ENCODE measurements around the gene MYL5.

MYL5 gene

DNA sequence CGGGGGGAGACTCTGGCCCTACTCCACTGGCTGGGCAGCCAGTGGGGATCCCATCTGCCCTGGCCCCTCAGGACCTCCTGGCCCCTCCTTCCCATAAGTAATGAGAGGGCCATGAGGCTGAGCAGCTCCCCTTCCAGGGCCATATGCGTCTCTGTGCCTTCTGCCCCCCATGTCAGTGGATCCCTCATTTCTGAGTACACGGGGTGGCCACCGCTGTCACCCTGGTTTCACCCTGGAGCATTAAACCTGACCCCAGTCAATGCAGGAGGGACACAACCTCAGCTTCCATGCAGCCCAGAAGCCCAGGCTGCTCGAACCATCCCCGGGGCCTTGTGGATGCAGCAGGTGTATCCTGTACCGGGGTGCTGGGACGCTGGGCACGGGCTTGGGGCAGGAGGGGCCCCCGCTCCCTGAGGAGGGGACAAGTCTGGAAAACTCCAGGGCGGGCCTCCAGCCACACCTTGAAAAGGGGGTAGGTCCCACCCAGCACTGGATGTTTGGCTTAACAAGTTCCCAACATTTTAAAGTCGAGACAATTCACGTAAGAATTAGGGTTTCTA, 24.5 kb upstream of the MYL5 start:
- CTCF ChIA-PET = no interaction called here
- H3K9me3 ChIP-seq (ENCODE audit: control insufficient read depth, insufficient read depth, low read depth, low read length) = no peaks in the 10 kb centered on the region
- no peak overlapping the region for H3K27ac ChIP-seq (ENCODE audit: extremely low read depth, low read depth, low read length)

GRCh38 chr4:650461-650860, 23.9 kb upstream of the MYL5 start:
- H3K27ac ChIP-seq (ENCODE audit: extremely low read depth, low read depth, low read length) = no peak overlapping the region
- 0 out of 2 replicates have a peak, but pooled peaks have one; percentile 9 for TF ChIP-seq ZFHX2 (tag by site-specific recombination; conservative IDR thresholded peaks at IDR 0.05)
- no peak for TF ChIP-seq ZNF423 (tag by site-specific recombination; IDR thresholded peaks at IDR 0.05)
- no peak overlapping the region for H3K4me3 ChIP-seq (ENCODE audit: low read depth, low read length)
- no peaks in the 10 kb centered on the region for H3K9me3 ChIP-seq (ENCODE audit: control insufficient read depth, insufficient read depth, low read depth, low read length)
- H3K36me3 ChIP-seq (ENCODE audit: control insufficient read depth in 2 of 2, insufficient read depth in 1 of 2, low read length in 2 of 2) = no peaks in the 10 kb centered on the region
- POLR2A ChIA-PET = no interaction called here
- no peaks in the 10 kb centered on the region for H3K4me1 ChIP-seq (ENCODE audit: control insufficient read depth, insufficient read depth, low read length)
- CTCF ChIA-PET = no interaction called here

More for the DNA sequence above, 24.5 kb upstream of the MYL5 start:
- no peak for TF ChIP-seq ZNF549 (tag by site-specific recombination; IDR thresholded peaks at IDR 0.05)
- TF ChIP-seq, protein P1, sequence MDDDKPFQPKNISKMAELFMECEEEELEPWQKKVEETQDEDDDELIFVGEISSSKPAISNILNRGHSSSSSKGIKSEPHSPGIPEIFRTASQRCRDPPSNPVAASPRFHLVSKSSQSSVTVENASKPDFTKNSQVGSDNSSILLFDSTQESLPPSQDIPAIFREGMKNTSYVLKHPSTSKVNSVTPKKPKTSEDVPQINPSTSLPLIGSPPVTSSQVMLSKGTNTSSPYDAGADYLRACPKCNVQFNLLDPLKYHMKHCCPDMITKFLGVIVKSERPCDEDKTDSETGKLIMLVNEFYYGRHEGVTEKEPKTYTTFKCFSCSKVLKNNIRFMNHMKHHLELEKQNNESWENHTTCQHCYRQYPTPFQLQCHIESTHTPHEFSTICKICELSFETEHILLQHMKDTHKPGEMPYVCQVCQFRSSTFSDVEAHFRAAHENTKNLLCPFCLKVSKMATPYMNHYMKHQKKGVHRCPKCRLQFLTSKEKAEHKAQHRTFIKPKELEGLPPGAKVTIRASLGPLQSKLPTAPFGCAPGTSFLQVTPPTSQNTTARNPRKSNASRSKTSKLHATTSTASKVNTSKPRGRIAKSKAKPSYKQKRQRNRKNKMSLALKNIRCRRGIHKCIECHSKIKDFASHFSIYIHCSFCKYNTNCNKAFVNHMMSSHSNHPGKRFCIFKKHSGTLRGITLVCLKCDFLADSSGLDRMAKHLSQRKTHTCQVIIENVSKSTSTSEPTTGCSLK (tag by site-specific recombination; IDR thresholded peaks at IDR 0.05) = no peak
- no peak for TF ChIP-seq ZBTB11 (tag by site-specific recombination; conservative IDR thresholded peaks at IDR 0.05; ENCODE audit: low read depth)
- no peak for TF ChIP-seq HOXC10 (CRISPR knock-in tag; IDR thresholded peaks at IDR 0.05)
- TF ChIP-seq, protein P2, sequence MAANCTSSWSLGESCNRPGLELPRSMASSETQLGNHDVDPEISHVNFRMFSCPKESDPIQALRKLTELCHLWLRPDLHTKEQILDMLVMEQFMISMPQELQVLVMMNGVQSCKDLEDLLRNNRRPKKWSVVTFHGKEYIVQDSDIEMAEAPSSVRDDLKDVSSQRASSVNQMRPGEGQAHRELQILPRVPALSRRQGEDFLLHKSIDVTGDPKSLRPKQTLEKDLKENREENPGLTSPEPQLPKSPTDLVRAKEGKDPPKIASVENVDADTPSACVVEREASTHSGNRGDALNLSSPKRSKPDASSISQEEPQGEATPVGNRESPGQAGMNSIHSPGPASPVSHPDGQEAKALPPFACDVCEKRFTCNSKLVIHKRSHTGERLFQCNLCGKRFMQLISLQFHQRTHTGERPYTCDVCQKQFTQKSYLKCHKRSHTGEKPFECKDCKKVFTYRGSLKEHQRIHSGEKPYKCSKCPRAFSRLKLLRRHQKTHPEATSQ (tag by site-specific recombination; IDR thresholded peaks at IDR 0.05) = no peak
- no peak for TF ChIP-seq OVOL3 (tag by site-specific recombination; IDR thresholded peaks at IDR 0.05)
- no peak for TF ChIP-seq ZFP69B (tag by site-specific recombination; IDR thresholded peaks at IDR 0.05)
- TF ChIP-seq ZNF16 (tag by site-specific recombination; IDR thresholded peaks at IDR 0.05; ENCODE audit: low read depth) = no peak
- TF ChIP-seq ZNF768 (tag by site-specific recombination; IDR thresholded peaks at IDR 0.05) = no peak
- TF ChIP-seq ZNF341 (tag by site-specific recombination; IDR thresholded peaks at IDR 0.05; ENCODE audit: low read depth) = no peak
- no peaks in the 10 kb centered on the region for H3K4me1 ChIP-seq (ENCODE audit: control insufficient read depth, insufficient read depth, low read length)
- no peaks in the 10 kb centered on the region for H3K36me3 ChIP-seq (ENCODE audit: control insufficient read depth in 2 of 2, insufficient read depth in 1 of 2, low read length in 2 of 2)
- no peak overlapping the region for H3K4me3 ChIP-seq (ENCODE audit: low read depth, low read length)
- POLR2A ChIA-PET = no interaction called here

DNA sequence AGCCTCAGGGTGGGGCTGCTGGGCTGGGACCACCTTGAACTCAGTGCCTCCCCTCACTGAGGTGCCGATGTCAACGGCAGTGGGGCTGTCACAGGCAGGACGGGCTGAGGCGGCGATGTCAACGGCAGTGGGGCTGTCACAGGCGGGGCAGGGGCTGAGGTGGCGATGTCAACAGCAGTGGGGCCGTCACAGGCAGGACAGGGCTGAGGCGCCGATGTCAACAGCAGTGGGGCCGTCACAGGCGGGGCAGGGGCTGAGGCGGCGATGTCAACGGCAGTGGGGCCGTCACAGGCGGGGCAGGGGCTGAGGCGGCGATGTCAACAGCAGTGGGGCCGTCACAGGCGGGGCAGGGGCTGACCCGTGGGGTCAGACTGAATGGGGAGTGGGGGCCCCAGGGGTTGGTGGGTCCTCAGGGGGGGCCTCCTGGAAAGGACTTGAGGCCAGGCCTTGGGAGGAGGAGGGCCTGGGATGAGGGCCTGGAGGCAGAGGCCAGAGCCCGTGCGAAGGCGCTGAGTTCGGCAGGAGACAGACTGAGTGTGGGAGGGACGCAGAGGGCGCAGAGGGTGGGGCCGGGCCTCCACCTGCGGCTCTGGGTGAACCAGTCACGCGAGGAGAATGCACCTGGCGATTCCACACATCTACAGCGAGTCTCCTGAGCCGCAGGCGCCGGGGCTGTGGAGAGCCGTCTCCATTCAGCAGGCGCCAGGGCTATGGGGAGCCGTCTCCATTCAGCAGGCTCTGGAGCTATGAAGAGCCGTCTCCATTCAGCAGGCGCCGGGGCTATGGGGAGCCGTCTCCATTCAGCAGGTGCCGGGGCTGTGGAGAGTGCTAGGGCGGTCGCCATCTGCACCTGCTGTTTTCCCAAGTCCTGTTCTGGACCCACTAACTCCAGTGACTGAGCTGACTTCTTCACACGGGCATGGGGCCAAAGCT, 23.1 kb upstream of the MYL5 start:
- Histone ChIP-seq H3K4me1 (ENCODE audit: control insufficient read depth, insufficient read depth, low read length) (no peaks in the 10 kb centered on the region), H3K9me3 (ENCODE audit: control insufficient read depth, insufficient read depth, low read depth, low read length) (no peaks in the 10 kb centered on the region), H3K27ac (ENCODE audit: extremely low read depth, low read depth, low read length) (no peak overlapping the region), H3K4me3 (ENCODE audit: low read depth, low read length) (no peak overlapping the region), H3K36me3 (ENCODE audit: control insufficient read depth in 2 of 2, insufficient read depth in 1 of 2, low read length in 2 of 2) (no peaks in the 10 kb centered on the region)
- ChIA-PET CTCF (no interaction called here), POLR2A (no interaction called here)
- TF ChIP-seq ZNF513 (tag by site-specific recombination; IDR thresholded peaks at IDR 0.05) = no peak
- TF ChIP-seq SCRT2 (tag by site-specific recombination; IDR thresholded peaks at IDR 0.05) = no peak
- TF ChIP-seq ZNF10 (tag by site-specific recombination; IDR thresholded peaks at IDR 0.05) = peak; percentile 96
- TF ChIP-seq ZNF114 (tag by site-specific recombination; IDR thresholded peaks at IDR 0.05) = no peak

Data from HEK293 (cell line).